SK-N-SH (cell line): ENCODE data around the gene CHST15. TPM values are rescaled to one million over a fixed set of nuclear protein-coding genes. Genes with fewer than 3 reads are reported as not detected.

Experiments
- CTCF ChIA-PET: fragments of 300-600, 350-600 bp; formaldehyde crosslinking; extraction: SDS; loops from one replicate; lab custom pipeline; 2021; lab: Yijun Ruan, JAX
- POLR2A ChIA-PET: fragments of 350-600 bp; sonication (Branson Sonifier 250); formaldehyde crosslinking; extraction: SDS; loops from one replicate; lab custom pipeline; 2020; ENCODE audit warnings: antibody characterized with exemption, inconsistent platforms; lab: Yijun Ruan, JAX
- DNase-seq: peaks from one replicate; pipeline ENCODE4 v3.0.0; 2012
- H2AFZ ChIP-seq: fragments of 200-600 bp; sonication (generic); 2 replicates; pipeline ENCODE4 v1.8.1; 2016; ENCODE audit warnings: antibody characterized with exemption, mild to moderate bottlenecking, low read depth
- H3F3A ChIP-seq: fragments of 200-600 bp; sonication (generic); replicated peaks from 2 replicates; pipeline ENCODE3; 2016; ENCODE audit warnings: antibody characterized with exemption, mild to moderate bottlenecking; ENCODE audit not compliant: insufficient read depth
- H3K27ac ChIP-seq, 2 experiments: fragments of 200-500 bp in 1 of 2; fragments of 200-600 bp in 1 of 2; sonication (Bioruptor generic) in 1 of 2; sonication (generic), shearing (Covaris generic) in 1 of 2; 2 replicates each; pipeline versions ENCODE4 v1.5.1 to v1.6.1; 2014 to 2016; ENCODE audit warnings: low read depth in 2 of 2, inconsistent platforms in 1 of 2, low read length in 1 of 2, mild to moderate bottlenecking in 1 of 2, mixed read lengths in 1 of 2
- H3K27me3 ChIP-seq: fragments of 200-600 bp; sonication (generic), shearing (Covaris generic); 2 replicates; pipeline ENCODE4 v1.6.1; 2016; ENCODE audit warnings: mixed run types; ENCODE audit not compliant: insufficient read depth
- H3K36me3 ChIP-seq, 2 experiments: fragments of 200-500 bp in 1 of 2; fragments of 200-600 bp in 1 of 2; sonication (Bioruptor generic) in 1 of 2; sonication (generic) in 1 of 2; replicated peaks in 1 of 2; 2 replicates each; pipeline versions ENCODE3 to v1.5.1; 2014 to 2016; ENCODE audit warnings: low read length in 1 of 2, mild to moderate bottlenecking in 1 of 2; ENCODE audit not compliant: insufficient read depth in 2 of 2, control insufficient read depth in 1 of 2
- H3K4me1 ChIP-seq, 2 experiments: fragments of 200-500 bp in 1 of 2; fragments of 200-600 bp in 1 of 2; sonication (Bioruptor generic) in 1 of 2; sonication (generic), shearing (Covaris generic) in 1 of 2; 2 replicates each; pipeline versions ENCODE4 v1.5.1 to v1.6.1; 2014 to 2016; ENCODE audit warnings: low read depth in 1 of 2, low read length in 1 of 2, mixed run types in 1 of 2; ENCODE audit not compliant: insufficient read depth in 2 of 2, control insufficient read depth in 1 of 2
- H3K4me2 ChIP-seq: fragments of 200-600 bp; sonication (generic), shearing (Covaris generic); 2 replicates; pipeline ENCODE4 v1.6.1; 2017; ENCODE audit warnings: mixed run types
- H3K4me3 ChIP-seq, 2 experiments: fragments of 200-500 bp in 1 of 2; fragments of 200-600 bp in 1 of 2; sonication (Bioruptor generic) in 1 of 2; sonication (generic), shearing (Covaris generic) in 1 of 2; 2 replicates each; pipeline versions ENCODE4 v1.5.1 to v1.8.1; 2014 to 2016; ENCODE audit warnings: low read depth in 2 of 2, inconsistent platforms in 1 of 2, low read length in 1 of 2, mild to moderate bottlenecking in 1 of 2, mixed read lengths in 1 of 2, moderate library complexity in 1 of 2
- H3K79me2 ChIP-seq: fragments of 200-600 bp; sonication (generic); 2 replicates; pipeline ENCODE4 v1.8.1; 2017; ENCODE audit warnings: mild to moderate bottlenecking; ENCODE audit not compliant: insufficient read depth
- H3K9ac ChIP-seq: fragments of 200-600 bp; sonication (generic); 2 replicates; pipeline ENCODE4 v1.6.1; 2017; ENCODE audit warnings: mixed run types
- H3K9me2 ChIP-seq: fragments of 200-600 bp; sonication (generic); 2 replicates; pipeline ENCODE4 v1.6.1; 2017; ENCODE audit warnings: mixed run types
- H3K9me3 ChIP-seq: fragments of 200-600 bp; sonication (generic); 2 replicates; pipeline ENCODE4 v1.6.1; 2017; ENCODE audit warnings: mixed run types, mild to moderate bottlenecking, moderate library complexity
- H4K20me1 ChIP-seq: fragments of 200-600 bp; sonication (generic); 2 replicates; pipeline ENCODE4 v1.6.1; 2017; ENCODE audit warnings: mild to moderate bottlenecking, mixed run types; ENCODE audit not compliant: insufficient read depth
- CHD2 ChIP-seq: fragments of 150-350 bp; IDR thresholded peaks from 2 replicates; pipeline ENCODE4 v1.6.1; 2018; ENCODE audit warnings: low read length; ENCODE audit not compliant: partially characterized antibody
- ELF1 ChIP-seq: IDR thresholded peaks from 2 replicates; pipeline ENCODE4 v1.4.0; 2012
- EP300 ChIP-seq, 2 experiments: IDR thresholded peaks; 2 replicates each; pipeline versions ENCODE4 v1.4.0 to v1.6.1; 2012; ENCODE audit warnings: borderline replicate concordance in 1 of 2, low read depth in 1 of 2, low read length in 1 of 2
- EZH2phosphoT487 ChIP-seq: fragments of 200-600 bp; sonication (generic); IDR thresholded peaks from 2 replicates; pipeline ENCODE4 v1.6.1; 2017; ENCODE audit warnings: low read depth, mixed run types, mild to moderate bottlenecking, antibody characterized with exemption, moderate library complexity, borderline replicate concordance
- FOSL2 ChIP-seq: IDR thresholded peaks from 2 replicates; pipeline ENCODE4 v1.4.0; 2012; ENCODE audit warnings: low read depth, mild to moderate bottlenecking, moderate library complexity, borderline replicate concordance
- FOXJ3 ChIP-seq: sonication (generic); formaldehyde crosslinking; IDR thresholded peaks from 2 replicates; pipeline ENCODE4 v1.5.1; 2020; ENCODE audit warnings: mild to moderate bottlenecking, missing genetic modification reagents
- JUND ChIP-seq: IDR thresholded peaks from 2 replicates; pipeline ENCODE4 v1.4.0; 2012
- MEF2A ChIP-seq: IDR thresholded peaks from 2 replicates; pipeline ENCODE4 v1.4.0; 2012; ENCODE audit warnings: low read depth, borderline replicate concordance
- MXI1 ChIP-seq: IDR thresholded peaks from 2 replicates; pipeline ENCODE4 v1.6.1; 2012; ENCODE audit warnings: mild to moderate bottlenecking, low read depth, low read length, improper control_type of control experiment
- NRF1 ChIP-seq: IDR thresholded peaks from 2 replicates; pipeline ENCODE4 v1.6.1; 2012; ENCODE audit warnings: low read depth, mild to moderate bottlenecking, low read length
- POLR2AphosphoS5 ChIP-seq: IDR thresholded peaks from 2 replicates; pipeline ENCODE4 v1.6.1; 2012; ENCODE audit warnings: low read depth, low read length
- RAD21 ChIP-seq: IDR thresholded peaks from 2 replicates; pipeline ENCODE4 v1.6.1; 2012; ENCODE audit warnings: mild to moderate bottlenecking, low read length
- RXRA ChIP-seq: IDR thresholded peaks from 2 replicates; pipeline ENCODE4 v1.4.0; 2012; ENCODE audit warnings: low read depth, mild to moderate bottlenecking, borderline replicate concordance
- SIN3A ChIP-seq: IDR thresholded peaks from 2 replicates; pipeline ENCODE4 v1.6.1; 2012; ENCODE audit warnings: low read depth, mild to moderate bottlenecking, low read length, moderate library complexity, borderline replicate concordance
- SMC3 ChIP-seq: IDR thresholded peaks from 2 replicates; pipeline ENCODE4 v1.6.1; 2012; ENCODE audit warnings: low read depth, low read length, improper control_type of control experiment
- TCF12 ChIP-seq: IDR thresholded peaks from 2 replicates; pipeline ENCODE4 v1.4.0; 2012
- WGBS: methylation state at CpG from one replicate; pipeline ENCODE4 v1.1.6; 2017; ENCODE audit warnings: low lambda C conversion rate; 5-methylcytosine and 5-hydroxymethylcytosine counted together
- polyA plus RNA-seq, 3 experiments: library from polyadenylated mRNA; depleted of rRNA; stranded (reverse); fragments of >200 nt; gene quantifications; 2 replicates each; pipeline ENCODE4 v1.2.3, GENCODE V29; 2012
- TF ChIP-seq, protein P1 (sequence below): IDR thresholded peaks from 2 replicates; pipeline ENCODE4 v1.4.0; 2012; ENCODE audit warnings: low read depth
- TF ChIP-seq, protein P2 (sequence below): IDR thresholded peaks from 2 replicates; pipeline ENCODE4 v1.4.0; 2012; ENCODE audit warnings: low read depth, borderline replicate concordance
- TF ChIP-seq, protein P3 (sequence below): fragments of 150-350 bp; IDR thresholded peaks from 2 replicates; pipeline ENCODE4 v1.6.1; 2016; ENCODE audit warnings: mild to moderate bottlenecking, low read depth, low read length
- TF ChIP-seq, protein P4 (sequence below): fragments of 200-600 bp; sonication (generic); IDR thresholded peaks from 2 replicates; pipeline ENCODE4 v1.6.1; 2017; ENCODE audit warnings: antibody characterized with exemption, mild to moderate bottlenecking, moderate library complexity

CHST15 gene
- polyA plus RNA-seq, 1 of the 3 experiments (the other 2 are of a cell fraction) = 0.02 TPM

DNA sequence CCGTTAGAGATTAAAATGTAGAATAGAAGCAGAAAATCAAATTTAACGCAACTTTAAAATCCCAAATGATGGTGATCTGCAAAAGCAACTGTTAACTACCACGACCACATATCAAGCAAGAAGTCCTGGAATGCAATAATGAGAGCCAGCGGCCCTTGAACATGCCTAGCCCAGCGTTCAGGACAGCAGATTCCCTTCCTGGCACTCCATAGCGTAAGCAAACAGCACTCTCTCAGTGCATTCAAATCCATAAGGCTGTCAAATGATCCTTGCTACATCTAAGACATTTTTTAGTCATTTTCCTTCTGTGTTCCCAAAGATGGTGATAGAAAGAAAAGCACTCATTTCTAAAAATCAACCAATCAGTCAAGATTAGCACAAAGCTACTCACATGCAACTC, 48.1 kb downstream of the CHST15 start (continued):
- TF ChIP-seq RXRA = no peak
- TF ChIP-seq FOSL2 = no peak
- no peak for TF ChIP-seq MXI1
- no peak for TF ChIP-seq CHD2
- TF ChIP-seq NRF1 = no peak
- TF ChIP-seq, protein P1, sequence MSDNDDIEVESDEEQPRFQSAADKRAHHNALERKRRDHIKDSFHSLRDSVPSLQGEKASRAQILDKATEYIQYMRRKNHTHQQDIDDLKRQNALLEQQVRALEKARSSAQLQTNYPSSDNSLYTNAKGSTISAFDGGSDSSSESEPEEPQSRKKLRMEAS = no peak
- no peak for TF ChIP-seq JUND
- TF ChIP-seq FOXJ3 (CRISPR knock-in tag) = no peak
- TF ChIP-seq EZH2phosphoT487 = no peak
- no peak for TF ChIP-seq RAD21

DNA sequence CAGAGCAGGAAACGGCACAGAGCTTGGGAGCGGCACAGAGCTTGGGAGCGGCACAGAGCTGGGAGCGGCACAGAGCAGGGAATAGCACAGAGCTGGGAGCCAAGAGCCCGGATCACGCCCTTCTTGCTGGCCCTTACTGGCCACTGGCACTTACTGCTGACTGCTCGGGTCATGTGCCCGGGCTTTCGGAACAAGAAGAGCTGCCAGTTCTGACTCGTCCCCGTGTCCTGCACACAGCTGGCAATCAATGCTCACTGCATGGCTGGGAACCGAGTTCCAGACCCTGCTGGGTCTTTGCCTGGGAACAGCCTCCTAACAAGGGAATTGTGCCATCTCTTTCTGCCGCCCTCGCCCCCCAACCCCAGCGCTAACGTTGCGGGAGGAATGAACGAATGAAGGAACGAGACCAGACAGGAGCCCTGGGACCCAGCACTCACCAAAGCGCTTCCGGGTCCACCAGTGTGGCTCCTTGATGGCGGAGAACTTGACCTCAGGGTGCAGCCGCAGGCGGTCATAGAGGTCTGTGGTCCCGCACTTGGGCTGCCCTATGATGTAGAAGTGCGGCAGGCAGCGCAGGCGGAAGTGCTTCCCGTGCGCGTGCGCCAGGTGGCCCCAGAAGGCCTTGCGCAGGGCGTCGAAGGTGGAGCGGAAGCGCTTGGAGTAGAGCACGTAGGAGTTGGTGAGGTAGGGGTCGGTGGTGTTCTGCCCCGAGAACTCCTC, 49.1 kb downstream of the CHST15 start:
- Histone ChIP-seq H3K79me2 (no peaks in the 10 kb centered on the region), H4K20me1 (no peaks in the 10 kb centered on the region), H3K9me3 (no peaks in the 10 kb centered on the region), H3K4me1 (peaks cover 0 to 2% of the 10 kb centered on the region in 2 experiments; a peak in 1 of 4 replicates), H3K36me3 (no peaks in the 10 kb centered on the region), H3K9ac (no peak overlapping the region), H3K9me2 (no peaks in the 10 kb centered on the region), H2AFZ (no peak overlapping the region), H3K4me2 (no peak overlapping the region), H3K4me3 (no peak overlapping the region), H3K27me3 (no peaks in the 10 kb centered on the region), H3K27ac (no peak overlapping the region), H3F3A (no peaks in the 10 kb centered on the region)
- TF ChIP-seq, protein P2, sequence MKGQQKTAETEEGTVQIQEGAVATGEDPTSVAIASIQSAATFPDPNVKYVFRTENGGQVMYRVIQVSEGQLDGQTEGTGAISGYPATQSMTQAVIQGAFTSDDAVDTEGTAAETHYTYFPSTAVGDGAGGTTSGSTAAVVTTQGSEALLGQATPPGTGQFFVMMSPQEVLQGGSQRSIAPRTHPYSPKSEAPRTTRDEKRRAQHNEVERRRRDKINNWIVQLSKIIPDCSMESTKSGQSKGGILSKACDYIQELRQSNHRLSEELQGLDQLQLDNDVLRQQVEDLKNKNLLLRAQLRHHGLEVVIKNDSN = no peak
- TF ChIP-seq SMC3 (no peak), POLR2AphosphoS5 (no peak), ELF1 (no peak), FOXJ3 (CRISPR knock-in tag) (no peak), MEF2A (no peak), FOSL2 (no peak), RXRA (no peak), SIN3A (no peak), TCF12 (no peak), CHD2 (no peak), EP300 (IDR thresholded peaks at IDR 0.05; ENCODE audit: borderline replicate concordance in 1 of 2, low read depth in 1 of 2, low read length in 1 of 2) (no peak), JUND (no peak), NRF1 (no peak)
- TF ChIP-seq, protein P3, sequence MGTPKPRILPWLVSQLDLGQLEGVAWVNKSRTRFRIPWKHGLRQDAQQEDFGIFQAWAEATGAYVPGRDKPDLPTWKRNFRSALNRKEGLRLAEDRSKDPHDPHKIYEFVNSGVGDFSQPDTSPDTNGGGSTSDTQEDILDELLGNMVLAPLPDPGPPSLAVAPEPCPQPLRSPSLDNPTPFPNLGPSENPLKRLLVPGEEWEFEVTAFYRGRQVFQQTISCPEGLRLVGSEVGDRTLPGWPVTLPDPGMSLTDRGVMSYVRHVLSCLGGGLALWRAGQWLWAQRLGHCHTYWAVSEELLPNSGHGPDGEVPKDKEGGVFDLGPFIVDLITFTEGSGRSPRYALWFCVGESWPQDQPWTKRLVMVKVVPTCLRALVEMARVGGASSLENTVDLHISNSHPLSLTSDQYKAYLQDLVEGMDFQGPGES = no peak
- TF ChIP-seq, protein P1 = no peak
- TF ChIP-seq, protein P4, sequence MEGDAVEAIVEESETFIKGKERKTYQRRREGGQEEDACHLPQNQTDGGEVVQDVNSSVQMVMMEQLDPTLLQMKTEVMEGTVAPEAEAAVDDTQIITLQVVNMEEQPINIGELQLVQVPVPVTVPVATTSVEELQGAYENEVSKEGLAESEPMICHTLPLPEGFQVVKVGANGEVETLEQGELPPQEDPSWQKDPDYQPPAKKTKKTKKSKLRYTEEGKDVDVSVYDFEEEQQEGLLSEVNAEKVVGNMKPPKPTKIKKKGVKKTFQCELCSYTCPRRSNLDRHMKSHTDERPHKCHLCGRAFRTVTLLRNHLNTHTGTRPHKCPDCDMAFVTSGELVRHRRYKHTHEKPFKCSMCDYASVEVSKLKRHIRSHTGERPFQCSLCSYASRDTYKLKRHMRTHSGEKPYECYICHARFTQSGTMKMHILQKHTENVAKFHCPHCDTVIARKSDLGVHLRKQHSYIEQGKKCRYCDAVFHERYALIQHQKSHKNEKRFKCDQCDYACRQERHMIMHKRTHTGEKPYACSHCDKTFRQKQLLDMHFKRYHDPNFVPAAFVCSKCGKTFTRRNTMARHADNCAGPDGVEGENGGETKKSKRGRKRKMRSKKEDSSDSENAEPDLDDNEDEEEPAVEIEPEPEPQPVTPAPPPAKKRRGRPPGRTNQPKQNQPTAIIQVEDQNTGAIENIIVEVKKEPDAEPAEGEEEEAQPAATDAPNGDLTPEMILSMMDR = no peak
- ChIA-PET CTCF (no interaction called here), POLR2A (no interaction called here)
- 85% methylated on average over 39 of the region's 40 CpGs for WGBS
- DNase-seq = no peak
